Heart left ventricle (tissue), 16 donors: ENCODE measurements around the gene SERPINB6. TPM values are rescaled to one million over a fixed set of nuclear protein-coding genes. Genes with fewer than 3 reads are reported as not detected.

Experiments
- ATAC-seq, 4 donors: fragments of 200-7000 bp; cut with Tn5 transposase; one replicate each; pipeline ENCODE4 v1.9.1; 2020 to 2022; ENCODE audit warnings: moderate library complexity in 4 of 4, mild to moderate bottlenecking in 3 of 4, moderate number of reproducible peaks in 1 of 4
- DNase-seq, 5 donors: peaks; one replicate each; pipeline ENCODE4 v3.0.0-alpha.2; 2020
- H3K27ac ChIP-seq, 12 donors: fragments of 200-600 bp; sonication (generic) in 4 of 12; one replicate each; pipeline versions ENCODE4 v1.5.0 to v1.8.0; 2016 to 2022; ENCODE audit warnings: mild to moderate bottlenecking in 2 of 12
- H3K27me3 ChIP-seq, 9 donors: fragments of 200-600 bp; sonication (generic) in 2 of 9; one replicate each; pipeline versions ENCODE4 v1.5.1 to v1.8.0; 2016 to 2022; ENCODE audit warnings: mild to moderate bottlenecking in 3 of 9
- H3K36me3 ChIP-seq, 9 donors: fragments of 200-600 bp; sonication (generic) in 2 of 9; one replicate each; pipeline versions ENCODE4 v1.5.0 to v1.8.0; 2018 to 2022; ENCODE audit warnings: mild to moderate bottlenecking in 2 of 9
- H3K4me1 ChIP-seq, 12 donors: fragments of 200-600 bp; sonication (generic) in 4 of 12; one replicate each; pipeline versions ENCODE4 v1.5.0 to v1.8.0; 2016 to 2022; ENCODE audit warnings: mild to moderate bottlenecking in 3 of 12
- H3K4me3 ChIP-seq, 12 donors: fragments of 200-600 bp; sonication (generic) in 4 of 12; one replicate each; pipeline versions ENCODE4 v1.5.0 to v1.8.0; 2017 to 2022; ENCODE audit warnings: mild to moderate bottlenecking in 9 of 12, moderate library complexity in 4 of 12
- H3K9me3 ChIP-seq, 12 donors: fragments of 200-600 bp; sonication (generic) in 4 of 12; one replicate each; pipeline versions ENCODE4 v1.5.0 to v1.8.0; 2016 to 2022; ENCODE audit warnings: mild to moderate bottlenecking in 1 of 12
- CTCF ChIP-seq, 12 donors: fragments of 200-600 bp; sonication (generic) in 4 of 12; IDR thresholded peaks; one replicate each; pipeline versions ENCODE4 v1.5.0 to v1.8.0; 2018 to 2022; ENCODE audit warnings: antibody characterized with exemption in 12 of 12, mild to moderate bottlenecking in 5 of 12
- POLR2A ChIP-seq, 2 donors: fragments of 450-650 bp; IDR thresholded peaks; one replicate each; pipeline ENCODE4 v1.6.1; 2017; ENCODE audit warnings: antibody characterized with exemption in 2 of 2, mild to moderate bottlenecking in 2 of 2, moderate library complexity in 2 of 2
- WGBS, 4 donors: extraction: QIAGEN DNeasy Blood & Tissue Kit in 2 of 4; methylation state at CpG; one replicate each; pipeline versions ENCODE4 v1.1.5 to v1.1.7; 2013 to 2018; 5-methylcytosine and 5-hydroxymethylcytosine counted together
- intact Hi-C, 10 donors: fragments of 100-400 bp; cut with DNase I; formaldehyde crosslinking; loops; one replicate each; pipeline versions ENCODE4 v1.11.1 to v1.14.2; 2022
- polyA plus RNA-seq, 2 donors: library from polyadenylated mRNA; stranded (reverse); fragments of 200-250 nt; gene quantifications; one replicate each; pipeline ENCODE4 v1.2.3, GENCODE V29; 2013
- total RNA-seq, 9 donors: library from RNA; depleted of rRNA in 2 of 9; stranded (reverse); fragments of >200 nt in 2 of 9; fragmentation: NEBNext Ultra II Directional in 3 of 9; extraction: Animal tissue kit (Norgen Biotek cat#: 25700) in 3 of 9; gene quantifications; one replicate each; pipeline versions ENCODE4 v1.1.0 to v1.2.4, GENCODE V29; 2016 to 2023
- donor health status: ischemic (EF 13 %, LVEDD 7.1; RV severe dilation, severe dysfunction).
- donor health status: healthy with polysubstance abuse.
- donor health status: DM: no; HTN: yes; CAD: no.
- donor health status: DM: no; HTN: no; CAD: no.
- donor health status: ischemic (EF 25% LVEDD 6.9; RV normal size, moderate dysfunction).
- donor health status: ischemic (EF 25% LVEDD 5.7; RV mildly dilated, moderate dysfunction).
- donor health status: healthy.
- donor health status: DM: yes; HTN: yes; CAD: no.
- donor health status: ischemic (EF 35%, LVEDD 5.7; RV mildly dilated, moderate dysfunction).
- donor health status: nonischemic (EF 11% LVEDD 7.7; RV severe dilation, severe dysfunction).
- donor health status: DM: yes; HTN: yes; CAD: no.
- donor health status: PGD.
- donor health status: ischemic (EF 29% LVEDD 5.4; RV normal size, mild dysfunction).
- donor health status: nonischemic (EF 23%, LVEDD 6.1; RV moderate dilation, normal function).

Gene SERPINB6
- total and polyA plus RNA-seq, 11 donors: 146 to 246 (median 186) TPM

- no peak overlapping the region for H3K4me3 ChIP-seq
- peaks cover 0 to 84% (median 61%) of the 10 kb centered on the region in 12 donors for H3K4me1 ChIP-seq
- peak overlapping the region in 9 of 12 donors; percentile 1 to 63 (median 29) for H3K27ac ChIP-seq
- intact Hi-C loops: no loop called here
- no peak for TF ChIP-seq POLR2A (IDR thresholded peaks at IDR 0.05)
- 78 to 91% (median 84%) methylated on average over 9 of the region's 9 CpGs for WGBS, 4 donors
- DNase-seq (no peak), ATAC-seq (peak in 1 of 4 donors; percentile 4)
- H3K27me3 ChIP-seq: no peaks in the 10 kb centered on the region
- peaks cover 0 to 23% (median 8%) of the 10 kb centered on the region in 9 donors for H3K36me3 ChIP-seq
- no peaks in the 10 kb centered on the region for H3K9me3 ChIP-seq
Observed at GRCh38 chr6:2962004-2962403, 9.4 kb downstream of the SERPINB6 start.

- H3K9me3 ChIP-seq: no peaks in the 10 kb centered on the region
- H3K27ac ChIP-seq: peak overlapping the region in 9 of 12 donors; percentile 1 to 63 (median 27)
- TF ChIP-seq CTCF (IDR thresholded peaks at IDR 0.05): no peak
- TF ChIP-seq POLR2A (IDR thresholded peaks at IDR 0.05): no peak
- H3K36me3 ChIP-seq: peaks cover 0 to 23% (median 7%) of the 10 kb centered on the region in 9 donors
- no peaks in the 10 kb centered on the region for H3K27me3 ChIP-seq
- no peak for DNase-seq
- intact Hi-C loops: no loop called here
- WGBS, 4 donors: 77 to 90% (median 84%) methylated on average over 7 of the region's 7 CpGs
- peaks cover 0 to 85% (median 63%) of the 10 kb centered on the region in 12 donors for H3K4me1 ChIP-seq
- no peak overlapping the region for H3K4me3 ChIP-seq
- no peak for ATAC-seq
Observed at GRCh38 chr6:2961506-2961905, 9.9 kb downstream of the SERPINB6 start.

GRCh38 chr6:2960935-2961334 lies 10.4 kb downstream of the SERPINB6 start:
- no peak for ATAC-seq
- no peaks in the 10 kb centered on the region for H3K27me3 ChIP-seq
- no peaks in the 10 kb centered on the region for H3K9me3 ChIP-seq
- intact Hi-C loops: no loop called here
- H3K4me3 ChIP-seq: no peak overlapping the region
- H3K36me3 ChIP-seq: peaks cover 0 to 22% (median 7%) of the 10 kb centered on the region in 9 donors
- TF ChIP-seq POLR2A (IDR thresholded peaks at IDR 0.05) (no peak), CTCF (IDR thresholded peaks at IDR 0.05) (no peak)
- H3K4me1 ChIP-seq: peaks cover 0 to 84% (median 63%) of the 10 kb centered on the region in 12 donors
- DNase-seq: no peak
- H3K27ac ChIP-seq: peak overlapping the region in 5 of 12 donors; percentile 12 to 63 (median 30)
- 53 to 81% (median 65%) methylated on average over 4 of the region's 4 CpGs for WGBS, 4 donors

- peak in 1 of 4 donors; percentile 21 for ATAC-seq
- TF ChIP-seq POLR2A (IDR thresholded peaks at IDR 0.05): no peak
- TF ChIP-seq CTCF (IDR thresholded peaks at IDR 0.05): no peak
- no peak for DNase-seq
- peaks cover 0 to 79% (median 62%) of the 10 kb centered on the region in 12 donors for H3K4me1 ChIP-seq
- intact Hi-C loops: no loop called here
- peak overlapping the region in 3 of 12 donors; percentile 18 to 35 (median 21) for H3K27ac ChIP-seq
- H3K36me3 ChIP-seq: peaks cover 0 to 26% (median 12%) of the 10 kb centered on the region in 9 donors
- WGBS, 4 donors: 75 to 83% (median 79%) methylated on average over 12 of the region's 12 CpGs
- no peaks in the 10 kb centered on the region for H3K27me3 ChIP-seq
- no peaks in the 10 kb centered on the region for H3K9me3 ChIP-seq
- H3K4me3 ChIP-seq: no peak overlapping the region
Observed at GRCh38 chr6:2959909-2960719, 11.3 kb downstream of the SERPINB6 start.
